ENCODE data around the gene AMPD2.

Gene AMPD2

DNA sequence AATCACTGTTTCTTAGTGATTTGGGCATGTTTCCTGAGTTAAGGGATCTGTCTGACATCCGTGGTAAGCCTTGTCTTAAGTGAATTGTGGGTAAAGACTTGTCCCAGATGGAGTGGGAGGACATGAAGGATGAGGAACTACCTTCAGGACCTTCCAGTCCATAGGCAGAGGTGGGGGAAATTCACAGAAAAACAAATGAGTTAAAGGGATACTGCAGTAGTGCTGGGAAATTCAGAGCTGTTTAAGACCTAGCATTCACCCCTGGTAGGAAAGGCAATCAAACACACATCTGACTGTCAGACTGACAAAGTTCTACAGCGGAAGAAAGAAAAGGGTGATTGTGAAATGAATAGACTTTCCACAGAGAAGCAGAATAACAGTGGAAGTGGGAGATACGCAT, 3.2 kb upstream of the AMPD2 start:
- no peak for DNase-seq

DNA sequence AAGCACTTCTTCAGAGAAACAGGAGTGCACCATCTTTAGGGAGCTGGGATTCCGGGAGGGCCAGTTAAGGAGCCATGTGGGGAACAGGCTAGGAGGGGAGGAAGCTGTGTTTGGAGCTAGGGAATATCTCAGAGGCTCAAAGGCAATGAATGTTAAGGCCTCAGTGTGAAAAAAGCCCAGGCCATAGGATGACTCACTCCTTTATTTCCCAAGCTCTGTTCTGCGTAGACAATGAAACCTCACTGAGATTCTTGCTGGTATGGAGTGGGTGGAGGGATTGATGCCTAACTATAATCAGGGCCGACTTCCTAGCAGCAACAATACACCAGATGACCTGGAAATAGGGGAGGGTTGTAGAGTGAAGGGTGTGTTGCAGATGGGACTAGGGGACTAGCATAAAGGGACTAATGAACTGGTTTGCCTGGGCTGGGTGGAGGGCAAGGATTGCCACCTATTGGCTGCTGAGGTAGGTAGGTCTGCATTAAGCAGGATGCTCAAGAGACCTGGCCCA, 2.3 kb upstream of the AMPD2 start:
- no peak for DNase-seq

DNA sequence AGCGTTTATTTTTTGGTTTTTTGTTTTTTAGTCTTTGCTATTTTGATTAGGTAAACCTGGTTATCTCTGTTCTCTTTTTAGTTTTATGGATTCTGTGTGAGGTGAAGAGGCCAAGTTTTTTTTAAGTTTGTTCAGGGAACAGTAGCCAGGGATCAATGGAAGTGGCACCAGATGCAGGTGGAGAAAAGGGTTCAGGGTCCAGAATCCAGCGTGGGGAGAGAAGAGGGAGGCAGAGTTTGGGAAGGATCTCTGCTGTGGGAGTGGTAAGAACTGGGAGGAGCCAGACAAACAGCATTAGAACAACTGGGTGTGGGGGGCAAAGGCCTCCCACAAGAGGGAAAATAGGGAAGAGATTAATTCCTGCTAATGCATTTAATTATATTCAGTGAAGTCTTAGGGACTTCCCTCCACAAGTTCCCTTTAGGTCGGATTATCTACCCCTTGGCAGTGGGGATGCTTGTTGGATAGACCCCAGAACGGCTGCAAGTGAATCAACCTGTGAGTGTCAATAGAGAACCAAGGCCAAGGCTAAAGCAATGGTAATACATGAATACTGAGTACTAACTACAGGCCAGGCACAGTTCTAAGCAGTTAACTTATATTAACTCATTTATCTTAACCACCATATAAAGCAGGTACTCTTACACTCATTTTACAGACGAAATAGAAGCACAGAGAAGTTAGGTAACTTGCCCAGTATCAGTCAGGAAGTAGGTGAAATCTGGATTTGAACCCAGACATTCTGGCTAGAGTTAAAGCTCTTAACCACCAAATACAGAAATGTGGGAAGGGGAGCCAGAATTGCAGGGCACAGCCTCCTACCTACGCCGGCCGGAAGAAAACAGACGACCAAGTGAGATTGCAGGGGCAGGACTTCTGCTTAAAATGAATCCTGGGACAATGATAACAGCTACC, 719 bp upstream of the AMPD2 start:
- no peak for DNase-seq

DNA sequence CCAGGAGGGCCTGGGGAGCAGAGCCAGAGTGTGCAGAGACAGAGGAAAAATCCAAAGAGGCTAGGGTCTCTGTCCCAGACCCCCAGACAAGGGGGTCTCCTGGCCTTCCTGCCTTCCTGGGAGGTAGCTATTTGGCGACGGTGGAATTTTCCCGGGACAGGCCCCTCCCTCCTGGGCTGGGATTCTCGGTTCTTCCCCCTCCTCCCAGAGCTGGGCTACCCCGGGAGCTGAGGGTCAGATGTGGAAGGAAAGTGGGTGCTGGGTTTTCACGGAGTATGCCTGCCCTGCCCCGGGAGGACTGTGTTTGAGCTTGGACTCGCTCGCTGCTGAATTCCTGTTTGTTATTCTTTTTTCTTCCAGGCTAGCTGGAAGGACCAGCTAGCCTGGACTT, 759 bp downstream of the AMPD2 start:
- peak in 9 of 56 donors; percentile 45 to 75 (median 62) for DNase-seq

DNA sequence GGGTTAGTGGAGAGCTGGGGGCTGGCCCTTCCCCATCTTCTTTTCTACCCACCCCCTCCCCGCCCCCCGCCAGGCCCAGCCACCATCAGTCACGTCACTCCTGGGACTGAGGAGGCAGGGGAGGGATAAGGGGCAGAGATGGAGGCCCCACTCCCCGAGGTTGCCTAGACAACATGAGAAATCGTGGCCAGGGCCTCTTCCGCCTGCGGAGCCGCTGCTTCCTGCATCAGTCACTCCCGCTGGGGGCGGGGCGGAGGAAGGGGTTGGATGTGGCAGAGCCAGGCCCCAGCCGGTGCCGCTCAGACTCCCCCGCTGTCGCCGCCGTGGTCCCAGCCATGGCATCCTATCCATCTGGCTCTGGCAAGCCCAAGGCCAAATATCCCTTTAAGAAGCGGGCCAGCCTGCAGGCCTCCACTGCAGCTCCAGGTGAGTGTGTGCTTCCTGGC, 1.2 kb downstream of the AMPD2 start:
- DNase-seq = peak in 53 of 56 donors; percentile 44 to 92 (median 81)

DNA sequence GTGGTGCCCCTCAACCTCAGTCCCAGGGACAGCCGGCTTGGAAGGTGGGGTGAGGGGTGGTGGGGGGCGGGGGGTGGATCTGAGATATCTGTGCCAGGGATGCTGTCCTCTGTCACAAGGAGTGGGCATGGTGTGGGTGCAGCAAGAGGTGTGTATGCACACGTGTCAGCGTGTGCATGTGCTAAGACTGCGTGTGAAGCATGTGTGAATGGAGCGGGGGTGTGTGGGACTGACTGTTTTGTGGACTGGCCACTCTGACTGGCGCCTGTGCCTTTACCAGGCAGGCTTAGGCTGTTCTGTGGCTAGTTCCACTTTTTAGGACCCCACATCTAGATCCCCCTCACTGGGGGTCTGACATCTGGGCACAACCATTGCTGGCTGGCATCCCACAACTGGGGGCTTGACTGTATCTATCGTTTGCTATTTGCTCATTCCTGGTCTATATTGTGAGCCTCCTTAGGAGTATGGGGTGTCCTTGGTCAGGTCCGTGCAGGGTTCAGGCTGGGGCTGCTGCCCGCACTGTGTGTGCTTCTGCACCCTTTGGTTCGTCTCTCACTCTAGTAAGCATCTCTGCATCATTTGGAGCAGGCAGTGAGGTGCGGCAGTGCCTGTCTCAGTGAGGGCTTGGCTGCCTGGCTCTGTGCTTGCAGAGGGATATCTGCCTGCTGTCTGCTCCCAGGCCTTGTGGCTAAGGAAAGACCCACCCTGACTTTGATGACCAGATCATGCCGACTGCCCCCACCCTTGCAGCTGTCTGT, 1.9 kb downstream of the AMPD2 start:
- peak in 4 of 56 donors; percentile 42 to 65 (median 54) for DNase-seq

DNA sequence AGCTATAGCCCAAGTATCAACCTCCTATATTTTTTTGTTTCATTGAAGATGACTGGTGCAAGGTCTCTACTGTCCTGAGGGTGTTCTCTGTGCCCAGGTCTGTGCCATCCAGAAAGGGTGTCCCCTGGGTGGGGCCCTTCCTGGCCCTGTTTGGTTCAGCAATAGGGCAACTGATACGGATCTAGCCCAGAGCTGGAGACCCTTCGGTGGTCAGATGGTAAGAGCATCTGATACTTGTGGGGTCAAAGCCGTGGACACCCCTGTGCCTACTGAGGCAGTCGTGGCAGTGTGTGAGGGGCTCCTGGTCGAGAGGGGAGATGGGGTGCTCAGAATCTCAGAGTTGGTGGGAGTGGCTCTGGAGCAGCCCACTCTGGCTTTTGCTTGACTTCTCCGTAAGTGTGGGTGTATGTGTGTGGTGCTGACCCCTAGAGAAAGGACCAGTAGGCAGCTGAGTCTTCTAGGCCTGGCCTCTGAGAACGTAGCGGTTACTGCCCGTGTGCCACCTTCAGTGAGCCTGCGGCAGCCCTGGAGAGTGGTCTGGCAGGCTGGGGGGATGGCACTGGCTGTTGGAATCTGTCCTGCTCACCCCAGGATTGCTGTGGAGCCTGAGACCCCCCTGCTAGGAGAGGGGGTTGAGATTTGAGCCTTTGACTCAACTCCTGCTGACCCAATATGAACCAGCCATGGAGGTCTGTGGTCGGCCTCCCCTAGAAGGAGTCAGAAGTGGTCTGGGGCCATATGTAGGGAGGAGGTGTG, 2.7 kb downstream of the AMPD2 start:
- no peak for DNase-seq

DNA sequence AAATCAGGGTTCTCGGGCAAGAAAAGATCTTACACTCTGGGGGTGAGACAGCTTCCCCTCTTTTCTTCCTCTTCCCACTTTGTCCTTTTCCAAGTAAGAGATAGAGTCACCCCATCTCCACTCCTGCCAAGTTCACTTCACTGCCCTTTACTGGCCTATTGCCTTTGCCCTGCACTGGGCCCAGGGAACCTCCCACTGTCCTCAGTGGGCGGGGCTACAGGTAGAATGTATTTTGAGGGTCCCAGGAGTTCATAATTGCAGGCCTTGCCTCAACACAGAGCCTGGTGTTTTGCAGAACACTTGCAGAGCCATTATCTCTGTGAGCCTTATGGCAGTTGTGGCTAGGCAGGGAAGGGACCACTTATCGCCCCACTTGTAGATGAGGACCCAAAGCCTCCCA, 3.3 kb downstream of the AMPD2 start:
- DNase-seq = no peak

DNA sequence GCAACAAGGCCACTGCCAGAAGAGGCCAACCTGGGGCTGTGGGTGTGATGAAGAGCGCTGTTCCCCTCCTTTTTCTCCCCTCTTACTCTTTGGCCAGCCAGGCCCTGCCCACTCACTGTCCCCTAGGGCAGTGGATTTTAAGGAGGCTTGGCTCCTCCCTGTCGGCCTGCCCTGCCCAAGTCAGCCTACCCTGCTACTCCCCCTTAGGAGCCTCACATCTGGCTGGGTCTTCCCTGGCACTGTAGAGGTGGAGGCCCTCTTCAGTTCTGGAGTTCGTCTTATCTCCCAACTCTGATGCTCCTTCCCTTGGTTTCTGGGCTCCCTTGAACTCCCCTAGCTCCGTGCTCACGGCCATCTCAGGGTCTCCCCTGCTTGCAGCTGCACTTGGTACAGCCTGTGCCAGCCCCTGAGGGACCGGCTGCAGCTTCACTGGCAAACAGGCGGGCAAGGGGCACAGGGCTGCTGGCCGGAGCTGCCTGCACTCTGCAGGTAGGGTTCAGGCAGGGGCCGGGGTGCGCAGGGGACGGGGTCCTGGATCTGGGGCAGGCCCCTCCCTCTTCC, 4.0 kb downstream of the AMPD2 start:
- peak in 20 of 56 donors; percentile 24 to 71 (median 45) for DNase-seq

DNA sequence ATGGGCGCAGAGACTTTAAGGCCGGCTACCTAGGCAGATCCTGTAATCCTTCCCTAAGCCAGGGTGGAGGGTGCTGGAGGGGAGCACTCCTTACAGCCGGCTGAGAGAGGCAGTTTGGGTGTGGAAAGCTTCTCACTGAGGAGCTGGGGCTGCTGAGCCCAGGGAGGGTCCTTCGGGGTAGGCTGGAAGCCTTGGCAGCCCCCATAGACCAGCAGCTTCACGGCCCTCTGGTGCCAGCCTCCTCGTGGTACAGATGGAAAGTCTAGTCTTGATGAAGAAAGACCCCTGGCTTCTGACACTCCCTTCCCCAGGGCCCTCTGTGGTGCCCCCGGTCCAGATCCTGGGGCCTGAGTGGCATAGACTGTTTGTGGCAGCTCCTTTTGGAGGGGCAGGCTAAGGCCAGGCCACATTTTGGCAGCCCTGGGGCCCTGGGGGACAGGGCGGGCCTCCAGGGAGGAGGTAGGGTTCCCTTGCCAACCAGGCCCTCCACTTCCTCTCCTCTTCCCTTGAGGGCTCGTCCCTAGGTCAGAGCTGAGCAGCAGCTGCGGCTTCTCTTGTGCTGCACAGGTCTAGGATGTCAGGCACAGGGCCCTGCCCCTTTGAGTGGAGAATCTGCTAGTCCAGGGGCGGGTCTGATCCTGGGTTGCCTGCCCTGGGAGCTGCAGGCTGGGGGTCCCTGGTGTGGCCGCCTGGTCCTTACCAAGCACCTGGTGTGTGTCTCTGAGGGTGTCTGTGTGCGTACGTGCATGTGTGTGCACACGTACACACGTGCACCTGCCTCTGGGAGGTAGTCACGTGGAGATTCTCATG, 4.8 kb downstream of the AMPD2 start:
- no peak for DNase-seq

DNA sequence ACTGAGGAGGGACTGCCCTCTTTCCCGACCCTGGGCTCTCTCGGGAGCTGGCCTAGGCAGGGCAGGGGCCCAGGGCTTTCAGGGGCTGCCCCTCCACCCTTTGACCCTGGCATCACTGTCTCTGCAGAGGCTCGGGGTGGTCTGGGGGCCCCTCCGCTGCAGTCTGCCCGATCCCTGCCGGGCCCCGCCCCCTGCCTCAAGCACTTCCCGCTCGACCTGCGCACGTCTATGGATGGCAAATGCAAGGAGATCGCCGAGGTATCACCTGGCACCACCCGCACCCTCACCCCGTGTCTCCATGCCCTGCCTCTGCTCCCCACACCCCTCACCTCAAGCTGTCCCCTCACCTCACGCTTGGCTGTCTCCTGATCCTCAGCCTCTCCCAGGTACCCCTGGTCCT, 5.5 kb downstream of the AMPD2 start:
- no peak for DNase-seq

DNA sequence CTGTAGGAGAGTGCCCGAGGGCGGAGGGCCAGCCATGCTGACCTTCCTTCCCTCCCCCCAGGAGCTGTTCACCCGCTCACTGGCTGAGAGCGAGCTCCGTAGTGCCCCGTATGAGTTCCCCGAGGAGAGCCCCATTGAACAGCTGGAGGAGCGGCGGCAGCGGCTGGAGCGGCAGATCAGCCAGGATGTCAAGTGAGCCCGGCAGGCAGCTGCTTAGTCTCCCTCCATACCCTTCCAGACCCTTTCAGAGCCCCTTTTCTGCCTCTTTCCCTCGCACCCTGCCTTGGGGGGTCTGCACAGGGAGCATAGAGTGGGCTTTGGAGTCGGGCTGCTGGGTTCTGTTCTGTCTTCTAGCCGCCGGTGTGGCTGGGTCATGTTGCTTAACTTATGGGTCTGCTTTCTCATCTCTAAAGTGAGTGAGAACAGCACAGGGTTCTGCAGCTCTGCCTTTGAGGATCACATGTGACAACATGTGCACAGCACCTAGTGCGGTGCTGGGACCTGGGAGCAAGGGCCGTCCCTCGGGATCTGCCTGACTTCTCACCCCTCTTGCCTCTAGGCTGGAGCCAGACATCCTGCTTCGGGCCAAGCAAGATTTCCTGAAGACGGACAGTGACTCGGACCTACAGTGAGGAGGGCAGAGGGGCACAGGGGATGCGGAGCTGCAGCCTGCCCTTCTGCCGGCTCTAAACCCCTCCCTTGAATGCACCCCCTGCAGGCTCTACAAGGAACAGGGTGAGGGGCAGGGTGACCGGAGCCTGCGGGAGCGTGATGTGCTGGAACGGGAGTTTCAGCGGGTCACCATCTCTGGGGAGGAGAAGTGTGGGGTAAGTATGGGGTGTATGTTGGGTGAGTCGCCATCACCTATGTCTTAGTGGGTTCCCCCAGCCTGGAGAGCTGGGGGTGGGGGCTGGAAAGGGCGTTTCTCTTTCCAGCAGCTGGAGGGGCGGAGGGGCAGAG, 6.2 kb downstream of the AMPD2 start:
- DNase-seq = no peak

DNA sequence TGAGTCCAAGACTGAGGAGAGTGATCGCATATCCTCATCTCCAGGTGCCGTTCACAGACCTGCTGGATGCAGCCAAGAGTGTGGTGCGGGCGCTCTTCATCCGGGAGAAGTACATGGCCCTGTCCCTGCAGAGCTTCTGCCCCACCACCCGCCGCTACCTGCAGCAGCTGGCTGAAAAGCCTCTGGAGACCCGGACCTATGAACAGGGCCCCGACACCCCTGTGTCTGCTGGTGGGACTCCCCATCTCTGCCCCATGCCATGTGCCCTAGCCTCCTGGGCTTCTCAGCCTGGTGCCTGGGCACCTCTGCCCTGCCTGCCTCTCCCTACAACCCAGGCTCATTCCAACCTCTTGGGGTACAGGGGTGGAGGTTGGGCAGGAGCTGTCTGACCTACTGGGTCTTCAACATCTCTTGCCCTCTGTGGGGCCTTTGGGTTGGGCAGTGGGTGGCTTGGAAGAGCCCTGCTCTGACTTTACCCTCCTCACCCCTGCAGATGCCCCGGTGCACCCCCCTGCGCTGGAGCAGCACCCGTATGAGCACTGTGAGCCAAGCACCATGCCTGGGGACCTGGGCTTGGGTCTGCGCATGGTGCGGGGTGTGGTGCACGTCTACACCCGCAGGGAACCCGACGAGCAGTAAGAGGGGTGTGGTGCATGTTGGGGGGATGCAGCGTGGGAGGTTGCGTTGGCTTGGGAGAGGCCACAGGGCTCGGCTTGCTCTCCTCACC, 7.2 kb downstream of the AMPD2 start:
- DNase-seq = no peak

DNA sequence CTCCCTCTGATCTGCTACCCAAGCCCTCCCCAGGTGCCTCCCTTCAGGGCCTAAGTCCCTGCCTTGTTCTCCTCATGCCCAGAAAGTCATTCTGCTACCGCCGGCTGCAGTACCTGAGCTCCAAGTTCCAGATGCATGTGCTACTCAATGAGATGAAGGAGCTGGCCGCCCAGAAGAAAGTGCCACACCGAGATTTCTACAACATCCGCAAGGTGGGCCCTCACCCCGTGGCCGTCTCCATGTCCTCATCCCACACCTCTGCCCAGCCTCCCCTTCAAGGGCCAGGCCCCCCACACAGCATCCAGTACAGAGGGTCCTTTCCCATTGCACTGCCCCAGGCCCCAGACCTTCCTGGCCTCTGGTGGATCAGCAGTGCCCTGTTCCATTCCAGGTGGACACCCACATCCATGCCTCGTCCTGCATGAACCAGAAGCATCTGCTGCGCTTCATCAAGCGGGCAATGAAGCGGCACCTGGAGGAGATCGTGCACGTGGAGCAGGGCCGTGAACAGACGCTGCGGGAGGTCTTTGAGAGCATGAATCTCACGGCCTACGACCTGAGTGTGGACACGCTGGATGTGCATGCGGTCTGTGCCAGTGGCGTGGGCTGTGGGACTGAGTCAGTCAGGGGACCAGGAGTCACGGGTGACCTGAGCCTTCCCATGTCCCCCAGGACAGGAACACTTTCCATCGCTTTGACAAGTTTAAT, 8.2 kb downstream of the AMPD2 start:
- no peak for DNase-seq

DNA sequence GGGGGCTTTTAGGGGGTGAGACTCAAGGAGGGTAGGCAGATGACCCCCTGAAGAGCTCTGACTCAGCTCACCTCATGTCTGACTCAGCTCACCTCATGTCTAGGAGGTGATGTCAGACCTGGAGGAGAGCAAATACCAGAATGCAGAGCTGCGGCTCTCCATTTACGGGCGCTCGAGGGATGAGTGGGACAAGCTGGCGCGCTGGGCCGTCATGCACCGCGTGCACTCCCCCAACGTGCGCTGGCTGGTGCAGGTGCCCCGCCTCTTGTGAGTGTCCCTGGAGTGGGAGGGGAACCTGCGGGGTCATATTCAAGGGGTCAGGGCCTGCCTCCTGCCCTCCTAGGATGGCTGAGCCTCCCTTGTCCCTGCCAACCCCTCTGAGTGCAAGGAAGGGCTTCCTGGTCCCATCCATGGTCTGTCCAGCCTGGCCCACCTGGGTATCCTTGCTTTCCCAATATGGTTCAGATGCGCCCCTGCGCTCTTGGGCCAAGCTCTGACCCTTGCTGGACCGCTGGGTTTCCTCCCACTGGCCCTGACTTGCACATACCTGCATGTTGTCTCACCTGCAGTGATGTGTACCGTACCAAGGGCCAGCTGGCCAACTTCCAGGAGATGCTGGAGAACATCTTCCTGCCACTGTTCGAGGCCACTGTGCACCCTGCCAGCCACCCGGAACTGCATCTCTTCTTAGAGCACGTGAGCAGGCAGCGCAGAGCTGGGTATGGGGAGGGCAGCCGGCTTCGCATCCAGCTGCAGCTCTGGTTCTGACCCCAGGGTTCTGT, 9.1 kb downstream of the AMPD2 start:
- DNase-seq = no peak

DNA sequence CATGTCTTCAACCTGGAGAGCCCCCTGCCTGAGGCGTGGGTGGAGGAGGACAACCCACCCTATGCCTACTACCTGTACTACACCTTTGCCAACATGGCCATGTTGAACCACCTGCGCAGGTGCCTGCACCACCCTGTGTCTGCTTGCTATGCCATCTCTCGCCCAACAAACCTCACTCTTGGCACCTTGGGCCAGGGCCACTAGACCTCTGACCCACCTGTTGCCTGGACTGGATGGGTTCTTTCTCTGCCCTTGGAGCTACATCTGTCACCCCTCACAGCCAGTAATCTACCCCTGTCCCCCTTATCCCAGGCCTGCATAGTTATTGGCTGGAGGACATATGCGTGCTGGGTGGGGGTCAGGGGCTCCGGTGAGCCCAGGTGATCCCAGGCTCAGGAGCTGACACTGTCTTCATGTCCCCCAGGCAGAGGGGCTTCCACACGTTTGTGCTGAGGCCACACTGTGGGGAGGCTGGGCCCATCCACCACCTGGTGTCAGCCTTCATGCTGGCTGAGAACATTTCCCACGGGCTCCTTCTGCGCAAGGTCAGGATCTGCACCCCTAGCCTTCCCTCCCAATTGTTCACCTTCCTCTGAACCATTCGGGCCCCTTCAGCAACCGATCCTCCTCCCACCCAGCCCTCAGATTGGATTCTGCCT, 9.9 kb downstream of the AMPD2 start:
- no peak for DNase-seq
